Fibroblast of the conjunctiva (primary cell): Measurements from ENCODE around the gene IL7R.

ENCODE experiments used
- DNase-seq: peaks from one replicate; pipeline ENCODE4 v3.0.0-alpha.2; 2010; ENCODE audit warnings: low read depth

The IL7R gene, protein sequence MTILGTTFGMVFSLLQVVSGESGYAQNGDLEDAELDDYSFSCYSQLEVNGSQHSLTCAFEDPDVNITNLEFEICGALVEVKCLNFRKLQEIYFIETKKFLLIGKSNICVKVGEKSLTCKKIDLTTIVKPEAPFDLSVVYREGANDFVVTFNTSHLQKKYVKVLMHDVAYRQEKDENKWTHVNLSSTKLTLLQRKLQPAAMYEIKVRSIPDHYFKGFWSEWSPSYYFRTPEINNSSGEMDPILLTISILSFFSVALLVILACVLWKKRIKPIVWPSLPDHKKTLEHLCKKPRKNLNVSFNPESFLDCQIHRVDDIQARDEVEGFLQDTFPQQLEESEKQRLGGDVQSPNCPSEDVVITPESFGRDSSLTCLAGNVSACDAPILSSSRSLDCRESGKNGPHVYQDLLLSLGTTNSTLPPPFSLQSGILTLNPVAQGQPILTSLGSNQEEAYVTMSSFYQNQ

DNA sequence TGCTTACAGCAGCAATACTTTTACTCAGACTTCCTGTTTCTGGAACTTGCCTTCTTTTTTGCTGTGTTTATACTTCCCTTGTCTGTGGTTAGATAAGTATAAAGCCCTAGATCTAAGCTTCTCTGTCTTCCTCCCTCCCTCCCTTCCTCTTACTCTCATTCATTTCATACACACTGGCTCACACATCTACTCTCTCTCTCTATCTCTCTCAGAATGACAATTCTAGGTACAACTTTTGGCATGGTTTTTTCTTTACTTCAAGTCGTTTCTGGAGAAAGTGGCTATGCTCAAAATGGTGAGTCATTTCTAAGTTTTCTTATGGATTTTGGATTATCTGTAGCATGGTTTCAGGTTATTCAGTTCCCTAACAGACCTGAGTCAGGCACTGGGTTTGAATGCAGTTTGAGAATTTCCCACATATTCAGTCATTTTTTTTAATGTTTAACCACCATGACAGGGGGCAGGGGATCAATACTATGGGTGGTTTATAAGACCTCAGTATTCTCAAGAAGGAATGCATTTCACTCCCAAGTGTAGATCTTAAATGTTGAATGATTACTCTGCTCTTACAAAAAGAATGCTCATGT, at the start of gene IL7R:
Gene IL7R (plus strand): TSS at position 127 of the 587 bp plus-strand sequence. CDS start 87 bp downstream, at position 214.
- no peak for DNase-seq

DNA sequence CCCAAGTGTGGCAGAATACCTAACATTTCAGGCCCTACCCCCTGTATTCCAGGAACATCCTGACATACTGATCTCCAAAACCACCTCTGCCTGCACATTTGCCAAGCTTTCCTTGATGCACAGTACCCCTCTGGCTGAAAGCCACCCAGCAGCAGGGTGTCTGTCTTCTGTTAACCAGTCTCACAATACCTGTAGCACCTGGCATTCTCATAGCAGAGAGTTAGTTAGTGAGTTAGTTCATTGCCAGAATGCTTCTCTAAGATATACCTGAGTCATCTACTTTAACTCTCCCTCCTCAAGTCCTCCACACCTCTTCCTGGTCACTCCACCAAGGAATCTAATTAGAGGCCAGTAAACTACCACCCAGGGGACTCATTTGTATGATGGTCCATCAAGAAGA, 46.1 kb upstream of the IL7R start:
- DNase-seq: no peak

DNA sequence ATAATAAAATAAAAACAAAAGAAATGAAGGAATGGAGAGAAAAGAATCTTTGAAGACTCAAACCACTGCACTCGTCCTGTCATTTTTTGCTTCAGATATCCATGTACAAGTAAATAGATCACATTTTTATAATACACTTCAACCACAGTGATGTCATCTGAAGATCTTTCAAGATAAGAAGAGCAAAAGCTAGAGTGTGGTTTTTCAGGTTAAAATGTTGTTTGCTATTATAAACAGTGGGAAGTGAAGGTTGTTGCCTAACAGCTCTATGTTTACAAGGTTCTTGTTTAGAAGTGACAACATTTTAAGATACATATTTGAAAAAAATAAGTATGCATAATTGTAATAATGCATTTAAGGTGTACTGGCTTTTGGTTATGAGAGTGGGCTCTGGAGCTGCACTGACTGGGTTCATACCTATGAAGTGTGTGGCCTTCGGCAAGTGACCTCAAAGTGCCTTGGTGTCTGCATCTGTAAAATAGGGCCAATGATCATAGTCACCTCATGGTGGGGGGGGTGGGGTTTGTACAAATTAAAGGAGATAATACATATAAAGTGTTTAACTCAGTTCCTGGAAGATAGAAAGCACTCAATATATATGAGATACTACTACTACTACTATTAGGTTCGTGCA, 45.5 kb upstream of the IL7R start:
- no peak for DNase-seq

DNA sequence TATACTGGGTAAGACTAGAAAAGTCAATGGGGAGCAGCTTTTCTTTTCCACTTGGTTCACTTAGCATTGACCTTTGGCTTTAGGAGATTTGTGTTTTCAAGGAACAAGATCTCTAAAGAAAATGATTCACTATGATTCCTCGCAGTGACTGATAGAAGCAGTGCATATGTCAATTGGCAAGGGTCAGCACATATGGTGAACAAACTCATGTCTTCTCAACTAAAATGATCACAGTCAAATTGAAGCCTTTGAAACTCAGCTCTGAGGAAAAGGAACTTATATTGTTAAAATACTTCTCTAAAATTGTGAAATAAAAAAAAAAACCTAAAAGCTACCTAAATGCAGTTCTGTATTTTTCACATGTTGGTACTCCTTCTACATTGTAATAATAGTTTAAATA, 43.2 kb upstream of the IL7R start:
- DNase-seq: no peak

DNA sequence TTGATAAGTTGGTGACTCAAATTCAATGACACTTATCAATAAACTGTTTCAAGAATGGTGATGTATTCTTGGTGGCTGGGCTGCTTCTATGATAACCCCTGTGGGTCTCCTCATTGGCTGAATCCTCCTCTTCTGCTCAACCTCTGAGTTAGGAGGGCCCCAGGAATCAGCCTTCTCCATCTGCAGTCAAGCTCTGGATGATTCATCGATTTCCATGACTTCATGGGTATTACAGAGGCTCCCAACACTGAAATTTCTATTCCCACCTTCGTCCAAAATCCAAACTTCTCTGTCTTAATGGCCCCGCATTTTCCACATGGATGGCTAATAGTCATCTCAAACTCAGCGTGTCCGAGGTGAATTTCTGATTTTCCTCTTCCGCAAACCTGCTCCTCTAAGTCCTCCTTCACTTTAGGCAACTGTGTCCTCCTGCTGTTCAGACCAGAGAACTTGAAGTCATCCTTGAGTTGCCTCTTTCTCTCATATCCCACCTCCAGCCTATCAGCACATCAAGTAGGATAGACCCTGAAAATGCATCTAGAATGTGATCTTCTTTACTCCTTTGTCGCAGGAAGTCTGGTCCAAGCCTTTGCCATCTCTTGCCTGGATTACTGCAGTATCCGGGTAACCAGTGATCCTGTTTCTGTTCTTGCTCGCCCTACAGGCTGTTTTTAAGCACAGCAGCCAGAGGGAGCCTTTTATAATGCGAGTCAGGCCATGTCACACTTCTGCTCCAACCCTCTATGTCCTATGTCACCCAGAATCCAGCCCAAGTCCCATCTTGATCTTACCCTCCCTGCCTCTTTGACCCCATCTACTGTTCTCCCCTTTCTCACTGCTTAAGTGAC, 41.4 kb upstream of the IL7R start:
- DNase-seq: no peak

DNA sequence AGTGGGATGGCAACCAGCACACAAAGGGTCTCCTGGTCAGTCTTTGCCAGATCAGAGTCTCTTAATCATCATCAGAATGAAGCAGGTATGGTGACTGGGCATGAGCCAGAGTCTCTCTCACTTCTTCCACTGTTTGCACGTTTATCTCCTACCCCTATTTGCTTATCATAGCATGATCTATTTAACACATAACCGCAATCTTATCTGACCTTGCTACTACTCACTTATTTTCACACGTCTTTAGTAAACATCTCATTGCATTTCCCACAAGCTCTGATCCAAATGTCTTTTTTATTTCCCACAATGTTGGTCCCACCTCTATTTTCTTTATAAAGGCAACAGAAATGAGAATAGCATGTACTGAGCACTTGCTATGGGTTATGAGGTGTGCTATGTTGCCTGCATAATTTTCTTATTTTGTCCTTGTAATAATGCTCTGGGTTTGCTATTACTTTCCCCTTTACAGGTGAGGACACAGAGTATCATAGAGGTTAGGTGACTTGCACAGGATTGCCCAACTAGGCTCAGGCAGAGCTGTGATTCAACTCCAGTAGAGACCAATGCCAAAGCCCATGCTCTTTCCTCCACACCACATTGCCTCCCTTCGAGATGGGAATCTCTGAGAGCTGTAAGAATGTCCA, 39.7 kb upstream of the IL7R start:
- DNase-seq: no peak

DNA sequence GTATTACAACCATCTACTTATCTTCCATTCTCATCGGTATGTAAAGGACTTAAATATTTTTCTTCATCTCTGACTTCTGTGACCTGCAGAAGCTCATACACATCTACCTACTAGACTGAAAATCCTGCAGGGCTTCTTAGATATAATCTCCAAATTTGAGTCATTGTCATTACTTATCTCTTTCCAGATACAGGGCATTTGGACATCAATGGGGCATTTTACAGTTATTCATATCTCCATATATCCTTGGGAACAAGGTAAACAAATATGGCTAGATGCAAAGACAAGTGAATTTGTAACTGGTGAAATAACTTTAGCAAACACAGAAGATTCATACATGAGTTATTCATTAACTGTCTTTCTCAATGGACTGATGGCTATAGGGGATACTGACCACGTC, 37.7 kb upstream of the IL7R start:
- no peak for DNase-seq

DNA sequence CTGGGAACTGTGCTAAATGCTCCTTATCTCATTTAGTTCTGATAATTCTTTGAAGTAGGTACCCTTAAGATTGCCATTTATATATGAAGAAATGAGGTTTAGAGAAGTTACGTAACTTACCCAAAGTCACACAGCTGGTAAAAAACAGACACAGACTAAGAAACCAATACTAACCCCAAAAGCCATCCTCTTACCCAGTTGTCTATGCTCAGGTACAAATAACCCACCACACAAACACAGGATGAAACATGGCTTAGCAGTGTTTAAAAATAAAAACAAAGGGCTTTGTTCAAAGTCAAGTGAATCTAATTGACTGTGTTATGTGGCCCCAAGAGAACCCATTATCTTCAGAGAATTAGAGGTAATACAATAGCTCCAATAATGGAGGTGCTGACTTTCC, 37.0 kb upstream of the IL7R start:
- DNase-seq: no peak

DNA sequence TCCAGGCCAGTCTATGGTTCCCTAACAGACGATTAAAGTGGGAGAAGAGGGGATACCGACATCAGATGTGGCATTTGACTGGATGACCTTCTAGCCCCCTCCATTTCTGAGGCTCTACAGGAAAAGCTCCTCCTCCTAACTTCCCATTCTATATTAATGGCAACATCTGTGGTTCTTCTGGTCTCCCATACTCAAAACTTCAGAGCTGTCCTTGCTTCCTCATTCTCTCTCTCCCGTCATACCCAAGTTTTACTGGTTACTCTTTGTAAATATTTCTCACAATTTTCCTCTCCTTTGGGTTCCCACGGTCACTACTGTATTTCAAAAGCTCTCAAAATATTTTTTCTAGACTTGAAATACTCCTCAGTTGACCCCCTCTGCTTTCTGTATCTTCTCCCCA, 36.0 kb upstream of the IL7R start:
- DNase-seq: no peak

DNA sequence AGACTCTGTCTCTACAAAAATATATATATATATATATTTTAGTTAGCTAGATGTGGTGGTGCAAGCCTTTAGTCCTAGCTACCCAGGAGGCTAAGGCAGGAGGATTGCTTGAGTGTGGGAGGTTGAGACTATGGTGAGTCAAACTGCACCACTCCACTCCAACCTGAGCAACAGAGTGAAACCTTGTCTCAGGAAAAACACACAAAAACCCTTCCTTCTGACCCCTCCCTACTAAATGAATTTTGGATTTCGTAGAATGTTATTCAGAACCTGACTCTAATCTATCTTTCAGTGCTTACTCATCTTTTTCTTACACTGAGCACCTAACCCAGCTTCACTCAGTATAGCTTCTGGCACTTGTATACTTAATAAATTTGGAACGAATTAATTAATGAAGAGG, 35.2 kb upstream of the IL7R start:
- DNase-seq: no peak

DNA sequence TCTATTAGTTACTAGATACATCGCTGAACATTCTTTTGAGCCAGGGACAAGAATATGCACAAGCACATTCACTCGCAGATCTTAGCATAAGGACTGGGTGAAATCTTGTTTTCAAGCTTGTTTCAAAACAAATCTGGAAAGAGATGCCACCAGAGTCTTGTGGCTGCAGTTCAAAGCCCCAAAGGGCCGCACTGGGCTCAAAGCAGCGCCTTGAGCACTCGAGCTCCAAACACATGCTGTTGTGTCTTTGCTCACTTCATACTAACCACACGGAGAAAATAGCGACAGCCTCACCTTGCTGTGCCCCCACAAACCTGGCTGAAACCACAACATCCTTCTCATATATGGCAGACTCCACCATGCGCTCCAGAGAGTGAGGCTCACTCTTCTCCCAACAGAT, 34.2 kb upstream of the IL7R start:
- DNase-seq: no peak

DNA sequence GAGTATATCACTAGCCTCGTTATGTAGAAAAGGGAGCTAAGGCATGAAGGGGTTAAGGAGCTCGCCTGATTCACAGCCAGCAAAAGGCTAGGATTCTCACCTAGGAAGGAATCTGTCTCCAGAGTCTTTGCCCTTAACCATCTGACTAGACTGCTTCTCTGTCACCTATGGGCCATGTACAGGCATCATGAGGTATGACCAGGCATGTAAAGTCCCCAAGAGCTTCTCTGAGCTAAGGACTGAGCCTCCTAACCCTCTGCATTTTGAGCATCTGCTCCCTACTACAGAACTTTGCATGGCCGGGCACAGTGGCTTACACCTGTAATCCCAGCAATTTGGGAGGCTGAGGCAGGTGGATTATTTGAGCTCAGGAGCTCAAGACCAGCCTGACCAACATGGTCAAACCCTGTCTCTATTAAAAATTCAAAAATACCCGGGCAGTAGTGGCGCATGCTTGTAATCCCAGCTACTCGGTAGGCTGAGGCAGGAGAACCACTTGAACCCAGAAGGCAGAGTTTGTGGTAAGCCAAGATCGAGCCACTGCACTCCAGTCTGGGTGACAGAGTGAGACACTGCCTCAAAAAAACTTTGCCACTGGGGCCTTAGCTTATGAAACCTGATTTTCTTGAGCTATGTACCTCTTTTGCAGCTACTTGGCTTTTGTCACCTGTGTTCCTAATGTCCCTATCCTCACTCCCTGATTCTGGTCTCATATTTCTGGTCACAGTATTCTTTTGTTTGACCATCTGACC, 33.2 kb upstream of the IL7R start:
- no peak for DNase-seq

DNA sequence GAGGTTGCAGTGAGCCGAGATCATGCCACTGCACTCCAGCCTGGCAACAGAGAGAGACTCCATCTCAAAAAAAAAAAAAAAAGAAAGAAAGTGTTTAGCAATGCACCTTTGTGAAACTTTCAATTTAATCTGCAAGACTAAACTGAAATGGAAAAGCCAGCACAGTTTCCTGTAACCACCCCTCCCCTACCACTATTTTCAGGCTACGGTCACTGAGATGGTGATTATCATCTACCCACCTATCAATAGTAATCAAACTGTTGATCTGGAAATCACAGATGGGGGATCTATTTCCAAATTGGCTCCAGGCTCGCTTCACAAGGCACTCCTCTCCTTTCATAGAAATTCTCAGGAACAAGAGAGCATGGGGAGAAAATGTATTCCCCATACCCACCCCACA, 30.6 kb upstream of the IL7R start:
- DNase-seq: no peak

DNA sequence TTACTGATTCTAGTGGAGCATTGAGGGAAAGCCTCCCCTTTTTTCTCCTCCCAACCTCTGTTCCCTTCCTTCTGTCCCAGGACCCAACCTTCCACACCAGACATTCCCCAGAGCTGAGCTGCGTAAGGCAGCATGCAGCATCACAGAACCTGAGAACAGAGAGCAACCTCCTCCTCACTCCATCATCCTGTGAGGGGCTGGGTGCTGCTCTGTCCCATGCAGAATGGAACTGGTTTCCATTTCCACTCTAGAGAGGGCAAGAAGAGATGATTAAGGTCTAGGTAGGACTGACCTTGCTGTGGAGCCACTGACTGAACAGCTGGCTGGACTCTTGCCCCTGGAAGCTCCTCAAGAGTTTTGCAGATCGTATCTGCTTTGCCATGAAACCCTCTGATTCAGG, 30.1 kb upstream of the IL7R start:
- DNase-seq: no peak

DNA sequence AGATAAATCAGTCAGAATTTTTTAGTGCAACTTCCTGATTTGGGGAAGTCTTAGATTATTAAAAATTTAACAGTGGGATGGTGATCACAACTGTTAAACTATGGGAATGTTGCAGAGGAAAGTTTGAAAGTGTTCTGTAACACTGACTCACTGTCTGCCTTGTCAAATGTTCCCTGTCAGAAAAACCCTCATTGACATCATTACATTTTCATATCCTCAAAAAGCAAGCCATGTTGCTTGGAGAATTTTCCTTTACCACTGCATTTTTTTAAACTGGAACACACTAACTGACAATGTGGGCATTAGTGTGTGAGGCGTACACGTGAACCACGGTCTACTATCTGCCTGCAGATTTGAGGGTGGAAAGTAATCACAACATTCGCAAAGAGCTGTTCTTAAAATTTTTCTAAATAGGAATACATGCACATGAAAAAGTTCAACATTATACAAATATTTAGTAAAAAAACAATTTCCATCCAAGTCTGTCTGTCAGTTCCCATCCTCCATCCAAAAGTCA, 28.6 kb upstream of the IL7R start:
- no peak for DNase-seq

DNA sequence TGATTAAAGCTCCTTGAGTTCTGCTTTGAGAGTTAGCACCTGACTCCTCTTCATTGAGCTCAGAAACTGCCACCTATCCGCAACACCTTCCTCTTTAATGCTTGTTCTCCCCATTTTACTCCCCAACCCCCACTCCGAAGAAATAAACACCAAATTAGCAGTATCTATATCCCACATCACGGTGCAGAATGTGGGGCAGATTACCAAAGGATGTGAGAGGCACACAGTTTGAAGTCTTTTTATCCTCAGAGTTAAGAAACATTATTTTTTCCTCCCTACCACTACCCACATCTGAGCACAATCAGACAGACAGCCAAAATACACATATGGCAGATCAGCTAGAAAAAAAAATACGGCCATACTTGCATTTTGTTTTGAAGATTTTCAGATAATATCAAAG, 26.1 kb upstream of the IL7R start:
- DNase-seq: no peak

DNA sequence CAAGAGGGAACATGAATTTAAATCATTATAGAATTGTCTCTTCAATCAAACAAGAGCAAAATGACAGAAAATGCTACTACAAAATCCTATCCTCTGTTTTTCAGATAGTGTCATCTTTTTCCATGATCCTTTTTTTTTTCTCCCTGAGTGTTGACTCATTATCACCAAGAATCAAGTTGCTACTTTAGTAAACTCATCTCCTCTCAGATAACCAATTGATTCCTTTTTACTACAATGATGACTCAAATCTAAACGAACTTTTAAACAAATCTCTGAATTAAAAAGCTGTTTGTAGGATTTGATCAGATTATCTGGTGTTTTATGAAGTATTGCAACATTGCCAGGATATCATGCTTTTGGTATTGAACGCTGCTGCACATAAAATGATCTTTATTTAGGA, 23.9 kb upstream of the IL7R start:
- DNase-seq: no peak

DNA sequence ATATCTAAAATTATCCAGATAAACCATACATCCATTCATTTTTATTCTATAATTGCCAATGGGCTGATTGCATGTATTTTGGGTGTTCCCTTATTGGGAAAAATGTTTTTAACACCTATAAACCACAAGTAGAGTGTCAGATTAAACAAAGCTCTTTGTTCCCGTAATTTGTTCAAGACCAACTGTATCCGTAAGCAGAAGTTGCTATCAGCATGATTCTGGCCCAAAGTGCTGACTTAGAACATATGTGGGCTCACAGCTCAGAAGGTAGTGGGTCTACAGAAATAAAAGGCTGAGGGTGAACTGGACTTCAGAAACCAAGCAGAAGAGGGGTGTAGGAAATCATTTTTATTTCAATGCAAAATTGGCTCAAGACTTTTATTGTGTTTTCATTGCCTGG, 23.5 kb upstream of the IL7R start:
- DNase-seq: no peak

DNA sequence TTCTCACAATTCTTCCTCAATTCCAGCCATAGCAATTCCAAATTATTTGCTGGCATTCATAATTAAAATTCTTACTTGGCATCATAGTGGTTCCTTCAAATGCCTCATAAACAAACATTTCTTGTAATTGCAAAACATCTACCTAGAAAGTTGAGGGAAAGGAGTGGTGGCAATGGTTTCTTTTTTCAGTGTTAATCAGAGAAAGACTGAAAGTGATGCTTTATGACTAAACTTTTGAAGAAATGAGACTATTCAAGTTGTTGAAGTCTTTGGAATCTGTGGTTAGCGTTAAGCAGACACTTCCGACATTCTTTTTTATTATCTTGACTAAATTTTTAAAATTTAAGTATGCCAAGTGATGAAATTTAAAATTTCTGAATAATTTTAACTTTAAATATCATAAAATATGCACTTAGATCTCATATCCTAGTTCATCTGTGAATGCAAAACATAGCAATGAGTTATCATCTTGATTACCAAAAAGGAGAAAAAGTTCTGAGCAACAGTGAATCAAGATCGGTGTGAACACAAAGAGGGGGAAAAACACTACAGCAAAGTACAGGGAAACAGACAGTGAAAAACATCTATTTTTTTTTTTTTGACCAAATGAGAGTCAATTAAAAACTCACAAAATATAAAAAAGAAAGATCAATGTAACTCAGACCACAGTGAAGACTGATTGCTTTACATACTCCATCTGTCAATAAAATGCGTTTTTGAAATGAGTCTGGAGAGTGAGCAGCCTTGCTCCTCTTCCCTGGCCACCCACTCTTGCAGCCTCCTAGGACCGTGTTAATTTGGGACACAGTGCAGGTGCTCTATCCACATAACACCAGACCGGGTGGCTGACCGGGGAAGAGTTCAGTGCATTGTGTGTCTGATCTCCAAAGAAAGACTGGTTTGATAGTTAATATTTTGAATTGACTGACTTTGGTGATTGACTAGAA, 20.6 kb upstream of the IL7R start:
- DNase-seq: no peak
